ENCODE data around the gene BABAM2. TPM values are rescaled to one million over a fixed set of nuclear protein-coding genes. Genes with fewer than 3 reads are reported as not detected.

Gene BABAM2
- total RNA-seq, 1 donor from 2014 or later, result 34.6 TPM

DNA sequence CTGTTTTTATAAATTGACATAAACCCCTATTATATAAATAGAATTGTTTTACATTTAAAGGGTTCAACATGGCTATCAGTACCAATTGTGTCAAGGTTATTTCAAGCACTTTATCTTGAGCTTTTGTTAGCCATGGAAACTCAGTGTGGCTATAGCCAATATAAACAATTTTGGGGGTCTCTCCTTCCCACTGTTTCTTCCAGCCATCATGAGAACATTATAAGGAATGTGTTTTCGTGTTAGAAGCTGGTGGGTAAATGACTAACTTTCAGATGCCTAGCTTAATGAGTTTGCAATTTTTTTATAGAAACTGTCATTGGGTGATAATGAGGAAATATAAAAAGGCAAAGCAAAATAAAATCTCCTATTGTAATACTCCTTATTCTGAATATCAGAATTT lies 348.7 kb downstream of the BABAM2 start:
- no peak overlapping the region for H3K4me2 ChIP-seq
- H3K4me3 Mint-ChIP-seq, result no peak overlapping the region
- H3F3A ChIP-seq (ENCODE audit: low read depth), result no peaks in the 10 kb centered on the region
- no peaks in the 10 kb centered on the region for H3K4me1 ChIP-seq
- TF ChIP-seq EZH2 (IDR thresholded peaks at IDR 0.05) (no peak), EZH2phosphoT487 (IDR thresholded peaks at IDR 0.05) (no peak)
- TF ChIP-seq, protein P1, sequence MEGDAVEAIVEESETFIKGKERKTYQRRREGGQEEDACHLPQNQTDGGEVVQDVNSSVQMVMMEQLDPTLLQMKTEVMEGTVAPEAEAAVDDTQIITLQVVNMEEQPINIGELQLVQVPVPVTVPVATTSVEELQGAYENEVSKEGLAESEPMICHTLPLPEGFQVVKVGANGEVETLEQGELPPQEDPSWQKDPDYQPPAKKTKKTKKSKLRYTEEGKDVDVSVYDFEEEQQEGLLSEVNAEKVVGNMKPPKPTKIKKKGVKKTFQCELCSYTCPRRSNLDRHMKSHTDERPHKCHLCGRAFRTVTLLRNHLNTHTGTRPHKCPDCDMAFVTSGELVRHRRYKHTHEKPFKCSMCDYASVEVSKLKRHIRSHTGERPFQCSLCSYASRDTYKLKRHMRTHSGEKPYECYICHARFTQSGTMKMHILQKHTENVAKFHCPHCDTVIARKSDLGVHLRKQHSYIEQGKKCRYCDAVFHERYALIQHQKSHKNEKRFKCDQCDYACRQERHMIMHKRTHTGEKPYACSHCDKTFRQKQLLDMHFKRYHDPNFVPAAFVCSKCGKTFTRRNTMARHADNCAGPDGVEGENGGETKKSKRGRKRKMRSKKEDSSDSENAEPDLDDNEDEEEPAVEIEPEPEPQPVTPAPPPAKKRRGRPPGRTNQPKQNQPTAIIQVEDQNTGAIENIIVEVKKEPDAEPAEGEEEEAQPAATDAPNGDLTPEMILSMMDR (IDR thresholded peaks at IDR 0.05), result no peak
- H3K36me3 Mint-ChIP-seq, result peaks cover 8% of the 10 kb centered on the region
- H2AFZ ChIP-seq (replicated peaks), result no peak overlapping the region
- H3K36me3 ChIP-seq, result no peaks in the 10 kb centered on the region
- no peak for DNase-seq (ENCODE audit: low spot score)
- no peaks in the 10 kb centered on the region for H3K4me1 Mint-ChIP-seq
- no peak overlapping the region for H3K27ac Mint-ChIP-seq
- H3K4me3 ChIP-seq, result no peak overlapping the region
- no peak overlapping the region for H3K27ac ChIP-seq
- no peaks in the 10 kb centered on the region for H3K27me3 Mint-ChIP-seq (ENCODE audit: insufficient read depth, low read depth)
- H3K9me3 ChIP-seq (ENCODE audit: low read depth), result no peaks in the 10 kb centered on the region
- H3K27me3 ChIP-seq, result no peaks in the 10 kb centered on the region
- no peaks in the 10 kb centered on the region for H3K9me3 Mint-ChIP-seq
- no peak overlapping the region for H3K9ac ChIP-seq
- no peaks in the 10 kb centered on the region for H3K79me2 ChIP-seq (ENCODE audit: low read depth)
- H4K20me1 ChIP-seq (ENCODE audit: low read depth), result no peaks in the 10 kb centered on the region

DNA sequence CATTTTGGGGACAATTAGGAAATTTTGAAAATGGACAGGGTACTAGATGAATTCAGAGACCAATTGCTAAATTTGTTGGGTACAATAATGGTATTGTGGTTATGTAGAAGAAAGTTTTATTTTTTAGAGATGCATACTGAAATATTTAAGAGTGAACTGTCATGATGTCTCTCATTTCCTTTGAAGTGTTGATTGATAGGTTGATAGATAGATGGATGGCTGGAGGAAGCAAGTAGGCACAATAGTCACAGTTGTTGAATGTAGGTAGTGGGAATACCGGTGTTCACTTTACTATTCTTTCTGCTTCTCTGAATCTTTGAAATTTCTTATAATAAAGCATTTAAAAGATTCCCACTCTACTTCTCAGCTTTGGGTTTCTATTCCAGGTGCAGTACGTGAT lies 350.4 kb downstream of the BABAM2 start:
- no peak for DNase-seq (ENCODE audit: low spot score)
- no peaks in the 10 kb centered on the region for H3K27me3 ChIP-seq
- no peaks in the 10 kb centered on the region for H3F3A ChIP-seq (ENCODE audit: low read depth)
- no peaks in the 10 kb centered on the region for H3K9me3 ChIP-seq (ENCODE audit: low read depth)
- no peak overlapping the region for H3K4me3 ChIP-seq
- H3K36me3 Mint-ChIP-seq, result peaks cover 10% of the 10 kb centered on the region
- H3K36me3 ChIP-seq, result no peaks in the 10 kb centered on the region
- no peak overlapping the region for H3K27ac ChIP-seq
- TF ChIP-seq EZH2 (IDR thresholded peaks at IDR 0.05) (no peak), EZH2phosphoT487 (IDR thresholded peaks at IDR 0.05) (no peak)
- TF ChIP-seq, protein P1 (IDR thresholded peaks at IDR 0.05), result no peak
- no peak overlapping the region for H3K4me3 Mint-ChIP-seq
- H3K27me3 Mint-ChIP-seq (ENCODE audit: insufficient read depth, low read depth), result no peaks in the 10 kb centered on the region
- no peak overlapping the region for H3K4me2 ChIP-seq
- no peaks in the 10 kb centered on the region for H4K20me1 ChIP-seq (ENCODE audit: low read depth)
- no peak overlapping the region for H3K9ac ChIP-seq
- no peaks in the 10 kb centered on the region for H3K9me3 Mint-ChIP-seq
- no peaks in the 10 kb centered on the region for H3K4me1 ChIP-seq
- no peak overlapping the region for H3K27ac Mint-ChIP-seq
- H3K4me1 Mint-ChIP-seq, result no peaks in the 10 kb centered on the region
- H2AFZ ChIP-seq (replicated peaks), result no peak overlapping the region
- no peaks in the 10 kb centered on the region for H3K79me2 ChIP-seq (ENCODE audit: low read depth)

DNA sequence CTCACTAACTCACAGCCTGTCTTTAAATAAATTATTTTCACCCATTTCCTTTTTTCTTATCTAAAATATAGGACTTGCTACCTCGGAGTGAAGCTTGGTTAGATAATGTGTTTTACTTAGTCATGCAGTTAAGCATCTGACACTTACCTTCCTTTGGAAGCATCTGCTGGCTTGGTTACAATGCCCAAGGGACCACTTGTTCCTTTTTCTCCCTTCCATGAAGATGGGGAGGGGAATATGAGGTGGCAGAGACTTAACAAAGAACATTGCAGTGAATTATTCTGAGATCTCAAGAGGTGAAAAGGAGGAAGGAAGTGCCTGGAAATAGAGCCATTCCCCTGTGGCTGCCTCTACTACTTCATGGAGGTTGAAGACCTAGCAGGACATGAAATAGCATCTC lies 356.8 kb downstream of the BABAM2 start:
- Histone ChIP-seq H3K4me2 (no peak overlapping the region), H3K79me2 (ENCODE audit: low read depth) (no peaks in the 10 kb centered on the region), H4K20me1 (ENCODE audit: low read depth) (no peaks in the 10 kb centered on the region), H3K4me3 (no peak overlapping the region), H3K9ac (no peak overlapping the region), H3F3A (ENCODE audit: low read depth) (no peaks in the 10 kb centered on the region), H3K9me3 (ENCODE audit: low read depth) (no peaks in the 10 kb centered on the region), H3K4me1 (no peaks in the 10 kb centered on the region), H3K27ac (no peak overlapping the region), H3K36me3 (no peaks in the 10 kb centered on the region), H3K27me3 (no peaks in the 10 kb centered on the region), H2AFZ (replicated peaks) (no peak overlapping the region)
- H3K4me3 Mint-ChIP-seq, result no peak overlapping the region
- H3K4me1 Mint-ChIP-seq, result no peaks in the 10 kb centered on the region
- TF ChIP-seq EZH2 (IDR thresholded peaks at IDR 0.05) (no peak), EZH2phosphoT487 (IDR thresholded peaks at IDR 0.05) (no peak)
- TF ChIP-seq, protein P1 (IDR thresholded peaks at IDR 0.05), result no peak
- H3K9me3 Mint-ChIP-seq, result no peaks in the 10 kb centered on the region
- DNase-seq (ENCODE audit: low spot score), result no peak
- peaks cover 2% of the 10 kb centered on the region for H3K36me3 Mint-ChIP-seq
- no peak overlapping the region for H3K27ac Mint-ChIP-seq
- H3K27me3 Mint-ChIP-seq (ENCODE audit: insufficient read depth, low read depth), result no peaks in the 10 kb centered on the region

Measured in neural progenitor cell (in vitro differentiated cells).